K562 (cell line): ENCODE data around the gene LYPD4. TPM values are rescaled to one million over a fixed set of nuclear protein-coding genes. Genes with fewer than 3 reads are reported as not detected.
A peak's percentile ranks its signal among the peaks of the same experiment; 100 is the strongest.

ENCODE experiments used
- BCL6 ChIP-seq: fragments of 250-450 bp; sonication (Bioruptor Pico); IDR thresholded peaks from 2 replicates; pipeline ENCODE4 v1.4.0; 2020
- CCNT2 ChIP-seq: IDR thresholded peaks from 2 replicates; pipeline ENCODE4 v1.6.1; 2011; ENCODE audit warnings: borderline replicate concordance, low read depth, mild to moderate bottlenecking, moderate library complexity, mixed read lengths, low read length; ENCODE audit not compliant: insufficient read length; ENCODE audit errors: extremely low read depth
- POLR2AphosphoS2 ChIP-seq: IDR thresholded peaks from 2 replicates; pipeline ENCODE4 v1.6.1; 2012; ENCODE audit warnings: low read length, improper control_type of control experiment
- RBFOX2 ChIP-seq: fragments of 200-400 bp; formaldehyde crosslinking; IDR thresholded peaks from 2 replicates; pipeline ENCODE4 v1.6.1; 2017; ENCODE audit warnings: low read depth, mild to moderate bottlenecking, low read length, moderate library complexity
- SMARCB1 ChIP-seq: IDR thresholded peaks from 2 replicates; pipeline ENCODE4 v1.6.1; 2011; ENCODE audit warnings: improper control_type of control experiment, low read depth; ENCODE audit not compliant: insufficient read length
- SP1 ChIP-seq: sonication (generic); formaldehyde crosslinking; IDR thresholded peaks from 2 replicates; pipeline ENCODE4 v1.8.1; 2022; ENCODE audit warnings: mild to moderate bottlenecking, missing genetic modification reagents
- ZFP1 ChIP-seq: fragments of 450-650 bp; formaldehyde crosslinking; IDR thresholded peaks from 2 replicates; pipeline ENCODE4 v1.4.0; 2020; ENCODE audit warnings: mild to moderate bottlenecking, mixed read lengths
- ZNF184 ChIP-seq: sonication (generic); formaldehyde crosslinking; IDR thresholded peaks from 2 replicates; pipeline ENCODE4 v1.5.0; 2020; ENCODE audit warnings: missing genetic modification reagents
- ZNF318 ChIP-seq, 2 experiments: fragments of 450-650 bp; IDR thresholded peaks; 2 replicates each; pipeline ENCODE4 v1.6.1; 2016; ENCODE audit warnings: mild to moderate bottlenecking in 2 of 2, borderline replicate concordance in 1 of 2, low read depth in 1 of 2, moderate library complexity in 1 of 2
- polyA plus RNA-seq, 8 experiments: library from polyadenylated mRNA; depleted of rRNA in 4 of 8; stranded (reverse) in 5 of 8; unstranded in 3 of 8; fragments of >200 nt; fragmentation: Nextera tagmentation in 2 of 8; fragmentation: Illumina TruSeq in 1 of 8; extraction: Ambion mirVana in 2 of 8; extraction: Trizol in 1 of 8; gene quantifications; 2 replicates each; pipeline versions ENCODE4 v1.2.1 to v1.2.3, GENCODE V29; 2011 to 2014; ENCODE audit warnings: inconsistent platforms in 1 of 8, missing spikeins in 1 of 8
- total RNA-seq, 7 experiments: library from RNA; depleted of rRNA in 6 of 7; stranded (reverse); fragments of >200 nt in 6 of 7; fragmentation: Illumina TruSeq in 2 of 7; extraction: Trizol in 2 of 7; gene quantifications; 2 replicates each; pipeline versions ENCODE4 v1.2.1 to v1.2.3, GENCODE V29; 2011 to 2021; ENCODE audit warnings: low replicate concordance in 1 of 7

Gene LYPD4
- total and polyA plus RNA-seq, 9 of the 15 experiments (the other 6 are each of a cell fraction or from before 2014, with no cell fraction given): 0.11 TPM; not detected in 8

- no peak for TF ChIP-seq ZNF318 (IDR thresholded peaks at IDR 0.05; ENCODE audit: borderline replicate concordance in 1 of 2, low read depth in 1 of 2)
- peak; percentile 41 for TF ChIP-seq RBFOX2
- TF ChIP-seq SMARCB1: no peak
- TF ChIP-seq ZFP1 (CRISPR knock-in tag): no peak
- TF ChIP-seq ZNF184: no peak
- peak; percentile 27; the same call in 1 of the 2 replicates for TF ChIP-seq SP1 (CRISPR knock-in tag)
- TF ChIP-seq CCNT2: no peak
- TF ChIP-seq BCL6 (CRISPR knock-in tag): no peak
- TF ChIP-seq POLR2AphosphoS2: no peak
Observed at GRCh38 chr19:41864374-41864773, 19.9 kb upstream of the LYPD4 start (continued).
